ENCODE measurements around the gene SPOUT1. TPM values are rescaled to one million over a fixed set of nuclear protein-coding genes. Genes with fewer than 3 reads are reported as not detected.

SPOUT1 gene
- polyA plus RNA-seq, 2 of the 4 experiments (the other 2 are of a cell fraction), result 24.3 to 28.5 TPM

GRCh38 chr9:128841694-128842492 is 12.3 kb upstream of the SPOUT1 start:
- H3K4me2 ChIP-seq, result no peak overlapping the region
- H3K4me1 ChIP-seq, result no peaks in the 10 kb centered on the region
- peak; percentile 24 for TF ChIP-seq ZFP36 (IDR thresholded peaks at IDR 0.05; ENCODE audit: borderline replicate concordance, partially characterized antibody)
- no peak for TF ChIP-seq SMC3 (IDR thresholded peaks at IDR 0.05)
- DNase-seq (ENCODE audit: low read depth in 1 of 2, low spot score in 1 of 2) (no peak), ATAC-seq (no peak), FAIRE-seq (no peak)
- WGBS (ENCODE audit: missing lambda C conversion rate), result 87% methylated on average over 12 of the region's 12 CpGs
- H3K4me3 ChIP-seq, result no peak overlapping the region
- POLR2A ChIA-PET, result no interaction called here
- no peaks in the 10 kb centered on the region for H3K9me3 ChIP-seq
- CTCF ChIA-PET, result interaction anchor here (0.6 to 4.6 kb wide), 4 partner anchors 10 to 135 kb away, joined by 4 to 30 read pairs (median 4); no protein-coding TSS in a partner anchor
- no peak overlapping the region for H3K27ac ChIP-seq

GRCh38 chr9:128840524-128840923 is 10.9 kb upstream of the SPOUT1 start:
- ChIA-PET POLR2A (no interaction called here), CTCF (interaction anchor here (0.6 kb wide), 3 partner anchors 11 to 181 kb away, joined by 3 to 5 read pairs (median 3); partner anchors contain the start of gene SPOUT1)
- H3K4me2 ChIP-seq, result no peak overlapping the region
- no peak overlapping the region for H3K27ac ChIP-seq
- WGBS (ENCODE audit: missing lambda C conversion rate), result 100% methylated on average over 1 of the region's 1 CpG
- DNase-seq (ENCODE audit: low read depth in 1 of 2, low spot score in 1 of 2) (no peak), FAIRE-seq (no peak), ATAC-seq (no peak)
- no peak for TF ChIP-seq FOSB (CRISPR knock-in tag; IDR thresholded peaks at IDR 0.05)
- no peak for TF ChIP-seq HES2 (IDR thresholded peaks at IDR 0.05)
- TF ChIP-seq FOSL2 (IDR thresholded peaks at IDR 0.05), result no peak
- no peak for TF ChIP-seq FOSL2 (CRISPR knock-in tag; IDR thresholded peaks at IDR 0.05)
- TF ChIP-seq ELK1 (IDR thresholded peaks at IDR 0.05; ENCODE audit: low read depth, low read length), result no peak
- TF ChIP-seq CBX2 (IDR thresholded peaks at IDR 0.05; ENCODE audit: borderline replicate concordance, low read depth), result no peak
- TF ChIP-seq SMC3 (IDR thresholded peaks at IDR 0.05), result no peak
- TF ChIP-seq KDM5A (IDR thresholded peaks at IDR 0.05), result no peak
- no peak for TF ChIP-seq GATA3 (IDR thresholded peaks at IDR 0.05; ENCODE audit: borderline replicate concordance)
- TF ChIP-seq SREBF2 (IDR thresholded peaks at IDR 0.05), result no peak
- no peak for TF ChIP-seq ATOH8 (CRISPR knock-in tag; IDR thresholded peaks at IDR 0.05; ENCODE audit: low read depth)
- TF ChIP-seq CTCF (IDR thresholded peaks at IDR 0.05), result no peak
- TF ChIP-seq KDM1A (IDR thresholded peaks at IDR 0.05; ENCODE audit: low read depth), result no peak
- TF ChIP-seq ZFP36 (IDR thresholded peaks at IDR 0.05; ENCODE audit: borderline replicate concordance, partially characterized antibody), result no peak
- no peak for TF ChIP-seq POLR2A (IDR thresholded peaks at IDR 0.05; ENCODE audit: low read length)
- no peak for TF ChIP-seq MAFK (IDR thresholded peaks at IDR 0.05; ENCODE audit: partially characterized antibody)
- H3K9me3 ChIP-seq, result no peaks in the 10 kb centered on the region
- no peak overlapping the region for H3K4me3 ChIP-seq
- H3K4me1 ChIP-seq, result no peaks in the 10 kb centered on the region

GRCh38 chr9:128838338-128838737 is 8.7 kb upstream of the SPOUT1 start:
- CTCF ChIA-PET, result interaction anchor here (0.6 to 1.4 kb wide), 6 partner anchors 11 to 90 kb away, joined by 3 to 6 read pairs (median 4); no protein-coding TSS in a partner anchor
- WGBS (ENCODE audit: missing lambda C conversion rate), result 83% methylated on average over 3 of the region's 3 CpGs
- ATAC-seq, result no peak
- TF ChIP-seq GATA3 (IDR thresholded peaks at IDR 0.05; ENCODE audit: borderline replicate concordance) (no peak), CTCF (IDR thresholded peaks at IDR 0.05) (no peak), NFE2L2 (conservative IDR thresholded peaks at IDR 0.05; ENCODE audit: low read length) (no peak), EHMT2 (IDR thresholded peaks at IDR 0.05; ENCODE audit: low read depth) (no peak), PBX3 (IDR thresholded peaks at IDR 0.05) (no peak), JUN (IDR thresholded peaks at IDR 0.05) (no peak), ZFP36 (IDR thresholded peaks at IDR 0.05; ENCODE audit: borderline replicate concordance, partially characterized antibody) (no peak), ESRRA (IDR thresholded peaks at IDR 0.05; ENCODE audit: borderline replicate concordance, low read length) (no peak), CEBPB (IDR thresholded peaks at IDR 0.05) (no peak), HMGXB4 (CRISPR knock-in tag; IDR thresholded peaks at IDR 0.05; ENCODE audit: borderline replicate concordance) (no peak), SREBF2 (IDR thresholded peaks at IDR 0.05) (no peak), KDM1A (IDR thresholded peaks at IDR 0.05; ENCODE audit: low read depth) (no peak)

More at GRCh38 chr9:128838338-128838737, 8.7 kb upstream of the SPOUT1 start:
- FAIRE-seq (no peak), DNase-seq (ENCODE audit: low read depth in 1 of 2, low spot score in 1 of 2) (no peak)
- POLR2A ChIA-PET, result interaction anchor here (1.0 to 1.3 kb wide), 2 partner anchors 9 to 20 kb away, joined by 3 to 4 read pairs; partner anchors contain the start of genes ENDOG and SPOUT1
- Histone ChIP-seq H3K4me2 (no peak overlapping the region), H3K4me3 (no peak overlapping the region), H3K9me3 (no peaks in the 10 kb centered on the region), H3K27ac (no peak overlapping the region), H3K4me1 (no peaks in the 10 kb centered on the region)
